NCI-H2171 treated with DMSO at 0.1 percent for 48 hours (cell line): ENCODE measurements around the gene RGCC.
"Not testable (repeated sequence)": the region's sequence is repeated elsewhere in the genome, so short reads cannot be mapped to it uniquely, and the experiment has no call there.

Experiments used
- DNase-seq: peaks from one replicate; lab custom pipeline; 2025; lab: John Stamatoyannopoulos, UW

The RGCC gene

GRCh38 chr13:41490371-41491015, 33.1 kb downstream of the RGCC start:
- no peak for DNase-seq

- DNase-seq = no peak
Measured at GRCh38 chr13:41491436-41491835, 34.1 kb downstream of the RGCC start.

GRCh38 chr13:41492432-41493260, 35.3 kb downstream of the RGCC start:
- DNase-seq = no peak

- no peak for DNase-seq
Measured at GRCh38 chr13:41494202-41494601, 36.9 kb downstream of the RGCC start.

GRCh38 chr13:41495044-41495443, 37.7 kb downstream of the RGCC start:
- DNase-seq = no peak

GRCh38 chr13:41496420-41497234, 39.3 kb downstream of the RGCC start:
- DNase-seq = no peak

GRCh38 chr13:41497436-41497835, 40.1 kb downstream of the RGCC start:
- DNase-seq = no peak

- no peak for DNase-seq
Measured at GRCh38 chr13:41499452-41499851, 42.1 kb downstream of the RGCC start.

- DNase-seq = no peak
Measured at GRCh38 chr13:41500511-41500910, 43.2 kb downstream of the RGCC start.

- DNase-seq = no peak
Measured at GRCh38 chr13:41501281-41501680, 43.9 kb downstream of the RGCC start.

- DNase-seq = no peak
Measured at GRCh38 chr13:41502031-41502430, 44.7 kb downstream of the RGCC start.

- no peak for DNase-seq
Measured at GRCh38 chr13:41502673-41503072, 45.3 kb downstream of the RGCC start.

GRCh38 chr13:41503356-41503755, 46.0 kb downstream of the RGCC start:
- no peak for DNase-seq

- not testable (repeated sequence) for DNase-seq
Measured at GRCh38 chr13:41504657-41505056, 47.3 kb downstream of the RGCC start.

GRCh38 chr13:41505209-41505835, 48.0 kb downstream of the RGCC start:
- DNase-seq = no peak

- no peak for DNase-seq
Measured at GRCh38 chr13:41506312-41506711, 49.0 kb downstream of the RGCC start.

GRCh38 chr13:41509971-41510370, 52.6 kb downstream of the RGCC start:
- DNase-seq = no peak

- DNase-seq = no peak
Measured at GRCh38 chr13:41511827-41512226, 54.5 kb downstream of the RGCC start.

GRCh38 chr13:41512441-41512840, 55.1 kb downstream of the RGCC start:
- no peak for DNase-seq

- DNase-seq = no peak
Measured at GRCh38 chr13:41513600-41513999, 56.2 kb downstream of the RGCC start.

GRCh38 chr13:41514853-41515395, 57.6 kb downstream of the RGCC start:
- no peak for DNase-seq
